ENCODE measurements around the gene PRPF19.

Gene PRPF19

GRCh38 chr11:60927061-60927592, 20.7 kb upstream of the PRPF19 start:
- DNase-seq (ENCODE audit: low spot score) = no peak
- TF ChIP-seq CTCF (IDR thresholded peaks at IDR 0.05; ENCODE audit: extremely low read depth, missing control alignments) = no peak

GRCh38 chr11:60926500-60926899, 20.1 kb upstream of the PRPF19 start:
- no peak for DNase-seq (ENCODE audit: low spot score)

GRCh38 chr11:60925868-60926267, 19.5 kb upstream of the PRPF19 start:
- no peak for TF ChIP-seq CTCF (IDR thresholded peaks at IDR 0.05; ENCODE audit: extremely low read depth, missing control alignments)
- no peak for DNase-seq (ENCODE audit: low spot score)

More at GRCh38 chr11:60926500-60926899, 20.1 kb upstream of the PRPF19 start:
- no peak for TF ChIP-seq CTCF (IDR thresholded peaks at IDR 0.05; ENCODE audit: extremely low read depth, missing control alignments)

GRCh38 chr11:60924906-60925853, 18.8 kb upstream of the PRPF19 start:
- peak; percentile 61 for DNase-seq (ENCODE audit: low spot score)
- TF ChIP-seq CTCF (IDR thresholded peaks at IDR 0.05; ENCODE audit: extremely low read depth, missing control alignments) = no peak

GRCh38 chr11:60924110-60924905, 17.9 kb upstream of the PRPF19 start, which contains the start of gene TMEM132A:
Gene TMEM132A (plus strand): TSS chr11:60924460. CDS start chr11:60924634, 174 bp downstream.
- TF ChIP-seq CTCF (IDR thresholded peaks at IDR 0.05; ENCODE audit: extremely low read depth, missing control alignments) = no peak
- peak; percentile 86 for DNase-seq (ENCODE audit: low spot score)

- no peak for DNase-seq (ENCODE audit: low spot score)
- TF ChIP-seq CTCF (IDR thresholded peaks at IDR 0.05; ENCODE audit: extremely low read depth, missing control alignments) = no peak
Observed at GRCh38 chr11:60923800-60924109, 17.4 kb upstream of the PRPF19 start.

GRCh38 chr11:60923326-60923725, 16.9 kb upstream of the PRPF19 start:
- TF ChIP-seq CTCF (IDR thresholded peaks at IDR 0.05; ENCODE audit: extremely low read depth, missing control alignments) = no peak
- no peak for DNase-seq (ENCODE audit: low spot score)
